CMK (cell line): ENCODE data around the gene DISC1.

Source experiments
- DNase-seq: peaks from one replicate; pipeline ENCODE4 v3.0.0-alpha.2; 2010; ENCODE audit warnings: low read depth

Gene DISC1

DNA sequence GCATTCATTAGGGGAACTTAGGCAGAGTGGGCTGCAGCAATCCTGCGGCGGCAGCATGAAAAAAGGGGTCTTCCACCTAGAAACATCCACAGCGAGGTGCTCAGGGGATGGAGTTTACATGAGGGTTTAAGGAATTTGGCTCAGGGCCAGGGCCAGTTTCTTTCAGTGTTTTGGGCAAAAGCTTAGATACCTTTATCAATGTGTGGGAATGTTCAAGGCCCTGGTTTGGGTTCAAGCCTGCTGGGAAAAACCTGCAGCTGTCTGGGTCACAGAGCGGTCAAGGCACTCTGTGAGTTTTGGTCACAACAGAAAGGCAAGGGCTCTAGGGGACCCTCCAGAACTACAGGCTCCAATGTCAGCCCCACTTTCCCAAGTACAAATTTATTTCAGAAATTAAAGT is 230.3 kb downstream of the DISC1 start:
- no peak for DNase-seq

DNA sequence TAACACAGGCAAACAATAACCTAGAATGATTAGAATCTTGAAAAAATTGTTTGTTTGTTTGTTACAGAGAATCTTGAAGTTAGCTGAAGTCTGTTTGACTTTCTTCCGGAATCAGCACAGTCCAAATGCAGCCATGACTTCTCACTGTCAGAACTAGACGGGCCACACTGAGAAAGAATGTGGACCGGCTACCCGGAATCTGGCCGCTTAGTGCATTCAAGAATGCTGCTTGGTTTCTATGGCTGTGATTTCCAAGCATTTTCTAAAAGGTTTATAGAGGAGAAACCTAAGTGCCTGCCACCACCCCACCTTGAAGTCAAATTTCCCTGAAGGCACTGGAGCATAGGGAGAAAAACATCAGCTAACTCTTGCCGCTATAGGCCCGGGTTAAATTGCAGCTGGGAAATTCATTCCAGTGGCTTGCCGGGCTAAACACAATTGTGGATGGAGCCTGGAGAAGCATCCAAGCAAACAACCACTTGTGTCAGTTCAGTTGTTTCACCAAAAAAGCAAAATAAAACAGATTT is 231.1 kb downstream of the DISC1 start:
- DNase-seq, result no peak

DNA sequence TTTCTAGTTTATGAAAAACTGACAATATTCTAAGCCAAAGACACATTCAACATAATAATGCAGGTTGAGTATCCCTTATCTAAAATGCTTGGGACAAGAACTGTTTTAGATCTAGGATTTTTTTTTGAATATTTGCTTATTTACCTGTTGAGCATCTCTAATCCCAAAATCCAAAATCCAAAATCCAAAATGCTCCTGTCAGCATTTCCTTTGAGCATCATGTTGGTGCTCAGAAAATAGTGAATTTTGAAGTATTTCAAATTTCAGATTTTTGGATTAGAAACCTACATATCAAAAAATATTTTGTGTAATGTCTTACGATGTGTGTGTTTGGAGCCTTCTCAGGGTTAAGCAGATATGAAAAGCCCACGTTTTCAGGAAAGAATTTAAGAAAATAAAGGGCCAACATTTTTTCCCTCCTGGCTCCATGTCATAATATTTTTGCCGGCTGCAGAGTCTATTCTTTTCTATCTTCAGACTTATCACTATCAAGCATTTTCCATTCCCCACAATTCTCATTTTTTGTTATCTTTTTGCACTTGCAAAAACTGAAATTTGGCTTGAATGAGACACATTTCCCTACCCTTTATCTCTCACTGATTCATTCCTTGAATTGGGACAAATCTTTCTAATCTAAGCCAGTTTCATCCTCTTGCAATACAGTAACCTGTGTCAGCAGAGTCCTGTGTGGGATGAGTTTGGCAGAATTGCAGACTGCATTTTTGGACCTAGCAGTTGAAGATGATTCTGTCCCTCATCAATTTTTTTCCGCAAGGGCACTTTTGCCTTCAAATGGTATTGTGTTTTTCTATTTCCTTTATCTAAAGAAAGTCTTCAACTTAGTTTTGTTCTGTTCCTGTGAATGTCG is 233.9 kb downstream of the DISC1 start:
- DNase-seq, result no peak

DNA sequence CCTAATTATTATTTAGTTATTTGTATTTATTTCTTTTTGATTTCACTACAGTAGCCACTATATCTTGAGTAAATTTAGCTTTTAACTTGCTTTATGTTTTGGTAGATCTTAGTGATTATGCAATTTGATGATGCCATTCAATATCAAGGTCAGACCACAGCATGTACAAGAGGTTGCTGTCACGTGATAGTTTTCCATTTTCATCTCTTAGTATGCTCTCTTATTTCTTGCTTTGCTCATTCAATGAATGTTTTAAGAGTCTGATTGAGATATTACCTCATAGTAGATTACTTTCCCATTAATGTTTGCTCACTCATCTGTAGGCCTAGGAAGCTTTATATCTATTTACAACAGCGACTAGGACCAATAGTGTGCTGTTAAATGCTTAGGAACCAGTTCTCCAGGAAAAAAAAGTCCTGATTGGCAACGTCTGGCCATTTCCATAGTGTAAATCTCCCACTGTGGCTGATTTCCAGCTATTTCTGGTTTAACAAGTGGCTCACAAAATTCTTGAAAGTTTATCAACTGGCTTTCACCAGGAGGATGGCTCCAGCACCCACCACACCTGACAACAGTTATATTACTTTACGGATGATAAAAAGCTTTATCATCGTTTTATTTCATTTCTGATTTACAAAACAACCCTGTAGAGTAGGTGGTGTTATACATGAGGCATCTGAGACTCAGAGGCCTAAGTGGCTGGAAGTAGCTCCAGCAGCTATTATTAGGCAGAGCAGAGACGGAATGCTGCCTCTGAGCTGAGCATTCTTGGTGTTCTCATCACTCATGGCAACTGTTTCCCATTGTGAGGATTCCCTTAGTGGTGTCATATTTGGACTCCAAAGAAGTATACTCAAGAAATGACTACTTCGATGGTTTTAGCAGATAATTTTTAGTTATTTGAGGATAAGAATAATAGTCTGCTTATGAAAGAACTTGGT is 235.2 kb downstream of the DISC1 start:
- no peak for DNase-seq

DNA sequence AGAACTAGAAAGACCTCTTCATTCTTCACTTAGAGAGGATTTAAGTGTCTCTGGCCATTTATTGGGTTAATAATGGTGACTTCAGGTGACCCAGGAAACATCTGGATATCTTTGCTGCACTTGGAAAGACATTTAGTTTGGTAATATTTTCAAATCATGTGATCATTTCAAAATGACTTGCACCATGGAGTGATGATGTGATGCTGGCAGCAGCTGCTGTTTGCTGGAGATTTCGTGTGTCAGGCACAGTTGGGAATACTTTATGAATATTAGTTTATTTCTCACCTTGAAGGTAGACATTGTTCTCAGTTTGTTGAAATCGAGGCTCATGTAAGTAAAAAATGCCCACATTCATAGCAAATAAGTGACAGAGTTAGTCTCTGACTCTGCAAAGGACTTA is 236.0 kb downstream of the DISC1 start:
- no peak for DNase-seq

DNA sequence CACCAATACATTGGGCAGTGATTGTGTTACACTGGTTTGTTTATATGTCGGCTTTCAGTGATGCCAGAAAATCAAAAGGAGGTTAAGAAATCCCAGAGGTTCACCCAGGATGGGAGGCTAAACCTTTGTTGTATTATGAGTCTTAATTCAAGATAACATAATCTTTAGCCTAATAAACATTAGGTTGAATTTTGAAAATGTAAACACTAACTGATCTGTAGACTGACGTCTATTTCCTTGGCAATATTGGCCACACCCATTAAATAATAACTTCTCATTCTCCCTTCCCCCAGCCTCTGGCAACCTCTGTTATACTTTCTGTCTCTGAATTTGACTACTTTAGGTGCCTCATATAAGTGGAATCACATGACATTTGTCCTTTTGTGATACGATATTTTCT is 238.7 kb downstream of the DISC1 start:
- no peak for DNase-seq

DNA sequence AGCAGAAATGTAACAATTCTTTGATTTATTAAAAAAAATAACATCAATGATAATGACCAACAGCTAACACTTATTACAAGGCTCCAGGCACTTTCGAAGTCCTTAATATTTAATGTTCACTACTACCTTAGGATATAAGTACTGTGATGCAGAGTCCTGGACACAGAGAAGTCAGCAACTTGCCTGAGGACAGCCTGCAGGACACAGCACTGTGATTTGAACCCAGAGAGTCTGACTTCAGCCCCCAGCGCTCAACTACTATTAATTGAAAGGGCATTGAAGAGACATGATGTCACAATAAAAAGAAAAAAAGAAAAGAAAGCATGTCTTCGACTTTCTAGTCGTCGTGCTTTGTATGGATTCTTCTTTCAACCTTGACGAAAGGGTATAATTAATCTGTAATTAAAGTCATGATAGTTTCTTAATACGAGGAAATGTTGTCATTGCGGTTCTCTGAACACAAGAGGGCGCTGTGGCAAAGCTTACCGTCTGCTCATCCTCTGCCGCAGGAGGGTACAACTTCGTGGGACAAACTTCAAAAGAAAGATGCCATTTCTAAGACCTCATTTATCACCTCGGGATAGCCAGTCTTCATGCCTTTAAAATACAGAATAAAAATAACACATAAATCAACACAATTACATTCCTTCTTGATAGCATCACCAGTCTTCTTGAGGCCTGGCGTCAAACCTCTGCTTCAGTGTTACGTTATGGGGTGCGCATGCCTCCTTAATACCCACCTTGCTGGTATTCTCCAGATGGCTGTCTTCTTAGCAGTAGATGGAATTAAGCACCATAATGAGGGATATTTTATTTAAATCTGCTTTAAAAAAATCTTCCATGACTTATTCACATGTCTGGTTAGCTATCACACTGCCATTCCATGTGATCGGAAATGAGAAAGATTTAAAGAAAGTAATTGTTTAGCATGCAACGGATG is 240.1 kb downstream of the DISC1 start:
- DNase-seq, result peak; percentile 27

DNA sequence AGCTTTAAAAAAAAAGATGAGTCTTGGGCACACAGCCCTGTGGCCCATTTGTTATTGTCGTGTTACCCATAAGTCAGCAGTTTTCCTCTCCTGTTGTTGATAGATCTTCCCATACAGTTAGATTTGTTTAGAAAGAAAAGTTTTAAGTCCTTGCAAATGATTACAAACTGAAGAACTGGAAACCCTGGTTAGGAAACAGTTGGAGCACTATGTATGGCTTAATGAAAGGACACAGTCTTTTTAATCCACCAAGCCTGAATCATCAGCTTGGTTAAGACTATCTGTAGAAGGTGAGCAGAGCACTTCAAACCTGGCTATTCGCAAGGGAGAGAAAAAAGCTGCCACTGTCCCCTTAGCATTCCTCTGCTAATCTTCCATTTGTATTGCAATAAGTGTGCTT is 241.0 kb downstream of the DISC1 start:
- no peak for DNase-seq

DNA sequence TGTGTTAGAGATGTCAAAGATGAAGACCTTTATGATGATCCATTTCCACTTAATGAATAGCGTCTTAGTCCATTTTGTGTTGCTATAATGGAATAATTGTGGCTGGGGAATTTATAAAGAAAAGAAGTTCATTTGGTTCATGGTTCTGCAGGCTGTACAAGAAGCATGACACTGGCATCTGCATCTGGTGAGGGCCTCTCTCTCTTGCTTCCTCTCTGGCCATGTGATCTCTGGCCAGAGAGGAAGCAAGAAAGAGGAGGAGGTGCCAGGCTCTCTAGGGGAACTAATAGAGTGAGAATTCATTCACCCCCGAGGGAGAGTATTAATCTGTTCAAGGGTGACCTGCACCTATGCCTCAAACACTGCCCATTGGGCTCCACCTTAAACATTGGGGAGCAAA is 242.8 kb downstream of the DISC1 start:
- DNase-seq, result peak; percentile 40

DNA sequence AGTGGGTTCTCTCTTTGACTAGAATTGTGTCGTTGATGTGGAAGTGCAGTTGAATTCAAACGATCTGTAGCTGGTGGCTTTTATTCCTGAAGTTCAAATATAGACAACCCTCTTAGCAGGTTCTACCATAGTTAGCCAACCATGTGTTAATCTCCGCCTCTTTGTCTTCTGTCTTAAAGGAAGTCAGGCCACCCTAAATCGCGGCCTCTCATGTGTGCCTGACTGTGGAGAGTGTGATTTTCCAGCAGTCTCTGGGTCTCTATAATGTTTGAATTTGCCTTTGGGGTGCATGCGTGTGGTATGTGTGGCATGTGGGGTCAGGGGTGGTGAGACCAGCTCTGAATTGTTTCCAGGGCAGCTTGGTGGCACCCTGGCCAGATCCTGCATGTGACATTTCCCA is 244.9 kb downstream of the DISC1 start:
- DNase-seq, result no peak

DNA sequence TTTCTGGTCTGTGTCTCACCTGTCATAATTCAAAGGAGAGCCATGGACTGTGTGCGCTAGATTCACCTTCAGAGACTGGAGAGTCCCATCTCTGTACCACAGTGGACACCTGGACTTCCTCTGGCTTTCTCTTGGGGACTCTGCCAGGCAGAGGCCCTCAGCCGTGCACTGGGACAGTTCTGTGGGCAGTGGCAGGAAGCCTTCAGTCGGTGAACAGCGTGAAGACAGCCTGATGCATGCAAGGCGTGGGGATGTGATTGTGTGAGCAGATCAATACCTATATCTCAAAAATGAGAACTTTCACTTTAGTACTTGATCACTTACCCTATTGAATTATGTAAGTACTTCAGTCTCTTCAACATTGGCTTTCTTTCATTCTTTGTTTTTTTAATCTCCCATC is 245.3 kb downstream of the DISC1 start:
- no peak for DNase-seq

DNA sequence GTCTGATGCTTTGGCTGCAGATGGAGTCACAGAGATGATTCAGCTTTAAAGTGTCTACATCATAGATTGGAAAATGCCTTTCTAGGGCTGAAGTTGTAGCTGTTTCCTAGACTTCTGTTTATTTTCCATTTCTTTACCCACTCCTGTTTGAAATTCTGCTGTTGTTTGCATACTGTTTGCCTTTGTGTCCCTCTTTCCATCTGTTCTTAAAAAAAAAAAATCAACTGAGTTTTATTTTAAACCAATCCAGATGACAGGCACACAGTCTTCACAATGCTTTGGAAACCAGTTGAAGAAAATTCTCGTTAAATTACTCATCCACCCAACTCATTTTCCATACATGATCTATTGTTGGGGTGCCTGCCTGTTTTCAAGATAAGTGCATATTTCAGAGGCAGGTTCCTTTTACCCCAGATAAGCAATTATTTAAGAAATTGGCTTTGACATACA is 245.9 kb downstream of the DISC1 start:
- no peak for DNase-seq

DNA sequence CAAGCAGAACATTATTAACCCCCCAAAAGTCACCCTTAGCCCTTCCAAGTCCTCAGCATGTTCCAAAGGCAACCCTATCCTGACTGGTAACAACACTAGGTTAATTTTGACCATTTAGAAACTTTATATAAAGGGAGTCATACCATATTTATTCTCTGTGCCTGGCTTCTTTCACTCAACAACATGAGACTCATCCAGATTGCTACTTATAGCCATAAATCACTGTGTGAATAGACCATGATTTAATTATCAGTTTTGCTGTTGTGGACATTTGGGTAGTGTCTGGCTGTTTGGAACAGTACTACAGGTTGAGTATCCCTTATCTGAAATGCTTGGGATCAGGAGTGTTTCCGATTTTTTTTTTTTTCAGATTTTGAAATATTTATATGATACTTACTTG is 252.1 kb downstream of the DISC1 start:
- no peak for DNase-seq

DNA sequence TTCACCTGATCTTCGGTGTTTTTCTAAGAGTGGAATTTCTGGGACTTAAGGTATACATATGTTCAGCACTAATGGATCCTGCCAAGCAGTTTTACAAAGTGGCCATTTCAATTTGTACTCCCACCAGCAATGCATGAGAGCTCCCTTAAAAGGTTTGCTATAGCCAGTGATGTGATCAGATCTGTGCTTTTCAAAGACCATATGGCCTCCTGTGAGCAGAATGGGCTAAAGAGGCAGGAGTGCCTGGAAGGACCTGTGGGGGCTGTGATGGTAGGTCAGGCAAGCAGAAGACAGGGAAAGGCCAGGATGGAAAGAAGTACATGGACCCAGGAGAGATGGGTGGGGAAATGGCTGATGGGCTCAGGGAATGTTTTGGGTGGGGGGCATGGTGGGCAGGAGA is 252.7 kb downstream of the DISC1 start:
- no peak for DNase-seq

DNA sequence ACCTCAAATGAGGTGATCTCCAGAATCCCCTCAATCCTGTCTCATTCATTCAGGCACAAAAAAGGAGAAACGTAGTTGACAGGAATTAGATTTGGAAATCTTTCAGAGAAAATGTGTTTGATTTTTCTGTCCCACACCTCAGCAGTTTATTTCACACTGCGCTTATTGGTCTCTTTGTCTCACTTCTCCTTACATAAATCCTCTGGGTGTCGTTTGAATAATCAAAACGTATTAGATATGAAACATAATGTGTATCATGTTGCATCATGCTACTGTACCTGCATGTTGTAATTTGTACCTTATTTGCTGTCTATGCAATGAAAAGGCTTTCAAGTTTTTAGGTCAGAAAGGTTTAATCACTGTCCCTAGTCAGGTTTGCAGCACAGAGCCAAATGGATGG is 255.7 kb downstream of the DISC1 start:
- no peak for DNase-seq

DNA sequence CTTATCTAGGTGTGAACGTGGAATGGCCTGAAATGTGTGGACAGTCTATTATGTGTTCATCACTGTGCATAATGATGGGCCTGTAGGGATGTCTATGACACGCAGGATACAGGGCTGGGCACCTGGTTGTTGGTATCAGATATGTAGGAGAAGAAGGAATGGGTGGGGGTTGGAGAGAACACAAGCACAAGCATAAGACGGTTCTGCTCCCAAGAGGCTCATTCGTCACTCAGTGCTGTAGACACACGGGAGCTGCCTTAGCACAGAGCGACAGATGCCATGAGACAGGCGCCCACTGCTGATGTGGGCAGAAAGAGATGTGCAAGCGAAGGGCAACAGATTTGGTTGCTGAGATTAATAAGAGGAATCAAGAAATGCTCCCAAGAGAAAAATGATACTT is 256.2 kb downstream of the DISC1 start:
- no peak for DNase-seq

DNA sequence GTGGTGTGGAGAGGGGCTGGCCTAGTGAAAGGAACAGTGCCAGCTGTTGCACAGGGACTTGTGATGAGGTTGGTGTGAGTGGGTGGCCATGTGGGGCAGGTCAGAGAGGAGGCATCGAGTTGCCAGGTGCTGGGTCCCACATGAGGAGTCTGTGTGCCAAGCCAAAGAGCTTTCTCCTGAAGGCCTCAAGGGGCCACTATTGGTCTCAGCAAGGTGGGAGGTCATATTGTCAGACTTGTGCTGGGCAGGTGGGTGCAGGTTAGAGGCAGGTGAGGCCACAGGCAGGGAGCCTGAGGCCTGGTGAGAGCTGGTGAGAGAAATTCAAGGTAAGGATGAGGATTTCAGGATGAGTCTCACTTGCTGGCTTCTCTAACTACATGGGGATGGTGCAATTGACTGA is 256.8 kb downstream of the DISC1 start:
- DNase-seq, result no peak

DNA sequence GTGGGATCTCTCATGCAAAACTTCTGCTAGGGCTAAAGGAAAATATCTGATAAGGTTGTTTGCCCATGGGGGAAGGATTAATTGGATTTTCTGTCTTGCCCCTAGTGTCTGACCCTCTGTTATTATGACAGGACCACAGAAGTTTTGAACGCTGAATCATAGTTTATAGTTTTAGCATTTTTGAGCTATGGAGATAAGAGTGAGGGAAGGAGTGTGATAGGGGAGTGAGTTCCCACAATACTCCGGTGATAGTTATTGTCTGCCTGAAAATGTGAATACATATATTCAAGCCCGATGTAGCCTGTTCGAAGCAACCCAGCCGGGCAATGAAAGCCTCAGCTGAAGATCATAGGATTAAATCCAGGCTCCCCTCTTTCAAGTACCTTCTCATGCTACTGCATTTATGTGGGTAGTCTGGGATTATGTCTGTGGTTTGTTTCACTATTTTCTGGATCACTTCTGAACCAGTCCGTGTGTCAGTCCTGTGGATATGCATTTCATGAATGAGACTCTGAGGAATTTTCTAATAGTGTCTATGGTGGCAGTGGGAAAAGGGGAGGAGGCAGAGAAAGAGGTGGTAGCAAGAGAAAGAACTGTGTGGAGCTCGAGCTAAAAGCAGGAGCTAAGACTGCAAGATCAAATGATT is 258.7 kb downstream of the DISC1 start:
- no peak for DNase-seq

DNA sequence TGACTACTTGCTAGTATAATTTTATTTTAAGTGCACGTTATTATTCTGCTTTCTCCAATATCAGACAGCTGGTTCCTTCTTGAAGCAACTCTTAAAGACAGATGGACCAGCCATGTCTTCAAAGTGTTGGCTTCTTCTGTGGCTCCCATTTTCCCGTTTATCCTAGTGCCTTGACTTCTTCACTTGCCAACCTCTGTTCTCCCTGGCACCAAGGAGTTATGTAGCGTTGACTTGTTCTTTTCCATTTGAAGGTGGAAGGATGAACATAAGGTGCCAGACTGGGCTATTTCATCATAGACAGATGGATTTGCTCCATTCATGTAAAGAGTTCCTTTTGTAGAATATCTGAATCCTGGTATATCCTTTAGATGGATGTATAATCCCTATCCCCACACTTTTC is 260.6 kb downstream of the DISC1 start:
- no peak for DNase-seq

DNA sequence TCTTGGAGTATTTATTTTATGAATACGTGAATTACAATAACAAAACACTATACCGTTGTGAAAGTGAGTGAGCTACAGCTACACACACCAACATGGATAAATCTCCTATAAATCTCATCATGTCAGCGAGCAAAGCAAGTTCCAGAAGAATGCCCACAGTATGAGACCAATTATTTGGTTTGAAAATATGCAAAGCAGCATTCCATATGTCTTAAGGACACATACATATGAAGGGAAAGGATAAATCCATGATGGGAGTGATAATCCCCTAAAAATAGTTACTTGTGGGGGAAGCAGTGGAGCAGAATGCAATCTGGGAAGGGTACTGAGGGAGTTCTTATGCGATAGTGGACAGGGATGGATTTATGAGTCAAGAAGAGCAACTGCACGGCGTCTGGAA is 261.3 kb downstream of the DISC1 start:
- no peak for DNase-seq

DNA sequence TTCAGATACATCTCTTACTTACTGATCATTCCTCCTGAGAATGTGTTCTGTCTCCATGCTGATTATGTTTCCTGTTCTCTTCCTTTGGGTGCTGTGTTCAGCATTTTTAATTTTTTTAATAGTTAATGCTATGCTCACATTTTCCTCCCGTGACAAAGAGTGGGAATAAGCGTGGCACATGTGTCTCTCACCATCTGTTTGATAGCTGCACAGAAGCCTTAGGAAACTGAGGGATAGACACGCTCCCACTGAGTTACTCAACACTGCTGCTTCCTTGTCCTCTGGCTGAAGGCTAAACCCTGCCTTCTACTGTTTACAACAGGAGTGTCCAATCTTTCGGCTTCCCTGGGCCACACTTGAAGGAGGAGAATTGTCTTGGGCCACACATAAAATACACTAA is 264.2 kb downstream of the DISC1 start:
- no peak for DNase-seq
